Smooth muscle cell (in vitro differentiated cells): Measurements from ENCODE around the gene POU2F1. TPM values are rescaled to one million over a fixed set of nuclear protein-coding genes. Genes with fewer than 3 reads are reported as not detected.

ENCODE experiments used
- DNase-seq: peaks from one replicate; lab custom pipeline; 2025; ENCODE audit not compliant: unreplicated experiment; lab: John Stamatoyannopoulos, UW
- H2AFZ ChIP-seq: fragments of 200-600 bp; sonication (generic); 2 replicates; pipeline ENCODE4 v1.6.0; 2016; ENCODE audit warnings: antibody characterized with exemption, low read depth, mild to moderate bottlenecking
- H3F3A ChIP-seq: fragments of 200-600 bp; sonication (generic); 2 replicates; pipeline ENCODE4 v1.6.0; 2017; ENCODE audit warnings: antibody characterized with exemption, low read depth
- H3K27ac ChIP-seq: fragments of 200-600 bp; sonication (generic); 2 replicates; pipeline ENCODE4 v1.5.1; 2016; ENCODE audit warnings: low read depth, mild to moderate bottlenecking
- H3K27me3 ChIP-seq: fragments of 200-600 bp; sonication (generic); 2 replicates; pipeline ENCODE4 v1.6.1; 2016; ENCODE audit warnings: low read depth, mild to moderate bottlenecking
- H3K36me3 ChIP-seq: fragments of 200-600 bp; sonication (generic); 2 replicates; pipeline ENCODE4 v1.5.1; 2016; ENCODE audit warnings: low read depth
- H3K4me1 ChIP-seq: fragments of 200-600 bp; sonication (generic); 2 replicates; pipeline ENCODE4 v1.5.1; 2016; ENCODE audit warnings: low read depth
- H3K4me2 ChIP-seq: fragments of 200-600 bp; sonication (generic); 2 replicates; pipeline ENCODE4 v1.6.0; 2016; ENCODE audit warnings: mild to moderate bottlenecking
- H3K4me3 ChIP-seq: fragments of 200-600 bp; sonication (generic); 2 replicates; pipeline ENCODE4 v1.5.1; 2016; ENCODE audit warnings: mild to moderate bottlenecking
- H3K79me2 ChIP-seq: fragments of 200-600 bp; sonication (generic); 2 replicates; pipeline ENCODE4 v1.6.0; 2016; ENCODE audit warnings: low read depth, mild to moderate bottlenecking
- H3K9ac ChIP-seq: fragments of 200-600 bp; sonication (generic); 2 replicates; pipeline ENCODE4 v1.6.0; 2016; ENCODE audit warnings: low read depth
- H3K9me3 ChIP-seq: fragments of 200-600 bp; sonication (generic); replicated peaks from 2 replicates; pipeline ENCODE4 v1.5.1; 2016; ENCODE audit warnings: low read depth
- H4K20me1 ChIP-seq: fragments of 200-600 bp; sonication (generic); 2 replicates; pipeline ENCODE4 v1.6.0; 2016; ENCODE audit warnings: low read depth
- CTCF ChIP-seq: fragments of 200-600 bp; sonication (generic); IDR thresholded peaks from 2 replicates; pipeline ENCODE4 v1.5.1; 2017; ENCODE audit warnings: borderline replicate concordance, mild to moderate bottlenecking, antibody characterized with exemption; ENCODE audit not compliant: insufficient read depth, poor library complexity, severe bottlenecking
- WGBS: methylation state at CpG from one replicate; pipeline ENCODE4 v1.1.7; 2016; ENCODE audit warnings: low lambda C conversion rate; 5-methylcytosine and 5-hydroxymethylcytosine counted together
- polyA plus RNA-seq: library from polyadenylated mRNA; unstranded; fragments of >200 nt; fragmentation: Nextera tagmentation; extraction: Ambion mirVana; gene quantifications from 2 replicates; pipeline ENCODE4 v1.2.1, GENCODE V29; 2016
- total RNA-seq: library from RNA; depleted of rRNA; stranded (reverse); fragments of >200 nt; gene quantifications from 2 replicates; pipeline ENCODE4 v1.2.3, GENCODE V29; 2014

POU2F1 gene
- total and polyA plus RNA-seq, 2 experiments from 2014 or later: 5.3 to 15.6 TPM

- WGBS: 91% methylated on average over 9 of the region's 9 CpGs
- no peak overlapping the region for H3K9ac ChIP-seq
- no peak for TF ChIP-seq CTCF
- peaks cover 5% of the 10 kb centered on the region for H3K4me1 ChIP-seq
- no peak for DNase-seq
- no peak overlapping the region for H2AFZ ChIP-seq
- no peaks in the 10 kb centered on the region for H3K9me3 ChIP-seq
- no peak overlapping the region for H3K4me2 ChIP-seq
- no peaks in the 10 kb centered on the region for H3K79me2 ChIP-seq
- no peaks in the 10 kb centered on the region for H3K36me3 ChIP-seq
- H3K4me3 ChIP-seq: no peak overlapping the region
- peaks cover 18% of the 10 kb centered on the region for H3K27me3 ChIP-seq
- H3K27ac ChIP-seq: no peak overlapping the region
- H3F3A ChIP-seq: no peaks in the 10 kb centered on the region
- no peaks in the 10 kb centered on the region for H4K20me1 ChIP-seq
These were observed 222.3 kb downstream of the POU2F1 start for GRCh38 chr1:167442854-167443565.

GRCh38 chr1:167443757-167444156 lies 223.1 kb downstream of the POU2F1 start:
- no peaks in the 10 kb centered on the region for H4K20me1 ChIP-seq
- no peak overlapping the region for H2AFZ ChIP-seq
- H3K27me3 ChIP-seq: peaks cover 10% of the 10 kb centered on the region
- H3K9me3 ChIP-seq: no peaks in the 10 kb centered on the region
- H3K4me3 ChIP-seq: no peak overlapping the region
- no peaks in the 10 kb centered on the region for H3F3A ChIP-seq
- H3K4me2 ChIP-seq: no peak overlapping the region
- no peak for DNase-seq
- H3K9ac ChIP-seq: no peak overlapping the region
- no peaks in the 10 kb centered on the region for H3K79me2 ChIP-seq
- H3K4me1 ChIP-seq: peaks cover 5% of the 10 kb centered on the region
- WGBS: 84% methylated on average over 5 of the region's 5 CpGs
- no peak overlapping the region for H3K27ac ChIP-seq
- H3K36me3 ChIP-seq: no peaks in the 10 kb centered on the region
- TF ChIP-seq CTCF: no peak

- no peak overlapping the region for H3K27ac ChIP-seq
- H3K79me2 ChIP-seq: no peaks in the 10 kb centered on the region
- no peaks in the 10 kb centered on the region for H3K36me3 ChIP-seq
- H3F3A ChIP-seq: no peaks in the 10 kb centered on the region
- no peak overlapping the region for H3K9ac ChIP-seq
- no peak overlapping the region for H3K4me2 ChIP-seq
- H3K4me1 ChIP-seq: no peaks in the 10 kb centered on the region
- DNase-seq: no peak
- no peak overlapping the region for H2AFZ ChIP-seq
- WGBS: 94% methylated on average over 3 of the region's 3 CpGs
- H3K27me3 ChIP-seq: no peaks in the 10 kb centered on the region
- no peak overlapping the region for H3K4me3 ChIP-seq
- no peaks in the 10 kb centered on the region for H4K20me1 ChIP-seq
- TF ChIP-seq CTCF: no peak
- H3K9me3 ChIP-seq: no peaks in the 10 kb centered on the region
These were observed 226.3 kb downstream of the POU2F1 start for GRCh38 chr1:167446966-167447365.
